Measurements from ENCODE around the gene ADAMTSL4.

The ADAMTSL4 gene

GRCh38 chr1:150604226-150604588 lies 55.0 kb downstream of the ADAMTSL4 start:
- TF ChIP-seq CREB1 (IDR thresholded peaks at IDR 0.05; ENCODE audit: low read depth) (no peak), MAX (IDR thresholded peaks at IDR 0.05) (no peak), YY1 (IDR thresholded peaks at IDR 0.05; ENCODE audit: low read depth) (no peak), REST (IDR thresholded peaks at IDR 0.05; ENCODE audit: low read depth) (no peak), TAF1 (IDR thresholded peaks at IDR 0.05; ENCODE audit: low read depth) (no peak), TEAD4 (IDR thresholded peaks at IDR 0.05) (no peak), ZBTB7A (IDR thresholded peaks at IDR 0.05; ENCODE audit: low read depth) (no peak), EGR1 (IDR thresholded peaks at IDR 0.05) (no peak), TCF12 (IDR thresholded peaks at IDR 0.05; ENCODE audit: low read depth) (no peak), USF1 (IDR thresholded peaks at IDR 0.05) (no peak), EP300 (IDR thresholded peaks at IDR 0.05; ENCODE audit: borderline replicate concordance) (no peak), FOXM1 (IDR thresholded peaks at IDR 0.05; ENCODE audit: borderline replicate concordance, low read depth) (no peak)

DNA sequence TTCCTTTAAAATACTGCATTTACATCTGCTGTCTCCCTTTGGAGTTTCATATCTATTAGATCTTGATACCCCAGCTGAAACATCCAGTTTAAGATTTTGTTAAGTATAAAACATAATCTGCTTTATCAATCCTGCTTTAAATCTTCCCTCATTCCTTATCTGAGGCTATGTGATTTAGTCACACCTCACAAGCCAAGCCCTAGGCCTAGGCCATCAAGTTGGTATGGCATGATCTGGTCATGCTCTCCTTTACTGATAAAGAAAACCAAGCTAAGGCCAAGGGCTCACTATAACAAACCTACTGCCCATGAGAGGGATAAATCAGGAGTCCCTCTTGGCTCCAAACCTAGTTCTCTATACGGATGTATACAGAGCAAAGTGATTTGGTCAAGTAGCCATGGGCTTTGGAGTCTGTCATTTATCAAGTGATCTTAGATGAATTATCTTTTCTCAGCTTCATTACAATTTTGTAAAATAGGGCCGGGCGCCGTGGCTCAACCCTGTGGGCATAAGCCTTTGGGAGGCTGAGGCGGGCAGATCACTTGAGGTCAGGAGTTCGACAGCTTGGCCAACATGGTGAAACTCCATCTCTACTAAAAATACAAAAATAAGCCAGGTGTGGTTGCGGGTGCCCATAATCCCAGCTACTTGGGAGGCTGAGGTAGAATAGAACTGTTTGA lies 57.4 kb downstream of the ADAMTSL4 start:
- no peak for TF ChIP-seq FOXM1 (IDR thresholded peaks at IDR 0.05; ENCODE audit: borderline replicate concordance, low read depth)
- TF ChIP-seq CREB1 (IDR thresholded peaks at IDR 0.05; ENCODE audit: low read depth) = no peak
- no peak for TF ChIP-seq EP300 (IDR thresholded peaks at IDR 0.05; ENCODE audit: borderline replicate concordance)
- no peak for TF ChIP-seq RAD21 (IDR thresholded peaks at IDR 0.05; ENCODE audit: low read depth)
- no peak for TF ChIP-seq TEAD4 (IDR thresholded peaks at IDR 0.05)
- TF ChIP-seq USF1 (IDR thresholded peaks at IDR 0.05) = no peak
- no peak for TF ChIP-seq YY1 (IDR thresholded peaks at IDR 0.05; ENCODE audit: low read depth)
- TF ChIP-seq TCF12 (IDR thresholded peaks at IDR 0.05; ENCODE audit: low read depth) = no peak
- no peak for TF ChIP-seq REST (IDR thresholded peaks at IDR 0.05; ENCODE audit: low read depth)
- TF ChIP-seq MAX (IDR thresholded peaks at IDR 0.05) = no peak
- no peak for TF ChIP-seq ZBTB7A (IDR thresholded peaks at IDR 0.05; ENCODE audit: low read depth)
- no peak for TF ChIP-seq TAF1 (IDR thresholded peaks at IDR 0.05; ENCODE audit: low read depth)

GRCh38 chr1:150609732-150610131 lies 60.5 kb downstream of the ADAMTSL4 start:
- TF ChIP-seq MAX (IDR thresholded peaks at IDR 0.05) = no peak
- no peak for TF ChIP-seq REST (IDR thresholded peaks at IDR 0.05; ENCODE audit: low read depth)
- no peak for TF ChIP-seq TEAD4 (IDR thresholded peaks at IDR 0.05)
